PC-3 (cell line): ENCODE data around the gene DGKG. TPM values are rescaled to one million over a fixed set of nuclear protein-coding genes. Genes with fewer than 3 reads are reported as not detected.
A peak's percentile ranks its signal among the peaks of the same experiment; 100 is the strongest.

Experiments
- ATAC-seq: fragments of 200-7000 bp; cut with Tn5 transposase; 2 replicates; pipeline ENCODE4 v1.9.1; 2020; ENCODE audit warnings: mild to moderate bottlenecking, moderate library complexity
- BruUV-seq: library from RNA; stranded (reverse); fragments of 400-500 nt; replicated peaks from 2 replicates; lab custom pipeline; 2021; lab: Mats Ljungman, UMichigan
- CTCF ChIA-PET: fragments of 300-600 bp; sonication (Branson Sonifier 250); formaldehyde crosslinking; loops from one replicate; lab custom pipeline; 2022; ENCODE audit warnings: antibody characterized with exemption; lab: Charles Lee
- POLR2A ChIA-PET: fragments of 300-600 bp; sonication (Branson Sonifier 250); formaldehyde crosslinking; loops from one replicate; lab custom pipeline; 2022; ENCODE audit warnings: antibody characterized with exemption; ENCODE audit not compliant: unreplicated experiment; lab: Charles Lee
- DNase-seq: peaks from one replicate; pipeline ENCODE4 v3.0.0-alpha.2; 2015
- H2AFZ ChIP-seq: fragments of 300-600 bp; sonication (generic); 2 replicates; pipeline ENCODE4 v1.6.0; 2016; ENCODE audit warnings: antibody characterized with exemption, low read length
- H3F3A ChIP-seq: fragments of 300-600 bp; sonication (generic); one replicate; pipeline ENCODE4 v1.6.0; 2017; ENCODE audit warnings: antibody characterized with exemption, low read length, control low read depth, mild to moderate bottlenecking; ENCODE audit not compliant: unreplicated experiment
- H3K27ac ChIP-seq: fragments of 300-600 bp; sonication (generic); 2 replicates; pipeline ENCODE4 v1.5.1; 2016; ENCODE audit warnings: mild to moderate bottlenecking, low read length
- H3K27me3 ChIP-seq: fragments of 300-600 bp; sonication (generic); 2 replicates; pipeline ENCODE4 v1.6.1; 2016; ENCODE audit warnings: low read length, mixed read lengths
- H3K36me3 ChIP-seq: fragments of 300-600 bp; sonication (generic); 2 replicates; pipeline ENCODE4 v1.6.1; 2016; ENCODE audit warnings: low read depth, mixed run types, low read length, mixed read lengths
- H3K4me1 ChIP-seq: fragments of 300-600 bp; sonication (generic); 2 replicates; pipeline ENCODE4 v1.5.1; 2016; ENCODE audit warnings: low read length; ENCODE audit not compliant: insufficient read depth
- H3K4me2 ChIP-seq: fragments of 300-600 bp; sonication (generic); 2 replicates; pipeline ENCODE4 v1.6.0; 2016; ENCODE audit warnings: low read length
- H3K4me3 ChIP-seq: fragments of 300-600 bp; sonication (generic); 2 replicates; pipeline ENCODE4 v1.5.1; 2016; ENCODE audit warnings: mild to moderate bottlenecking, low read length, mixed read lengths
- H3K79me2 ChIP-seq: fragments of 300-600 bp; sonication (generic); 2 replicates; pipeline ENCODE4 v1.6.1; 2017; ENCODE audit warnings: low read length, mixed read lengths
- H3K9ac ChIP-seq: fragments of 300-600 bp; sonication (generic); 2 replicates; pipeline ENCODE4 v1.6.0; 2016; ENCODE audit warnings: mild to moderate bottlenecking, low read length
- H3K9me2 ChIP-seq: fragments of 300-600 bp; sonication (generic); replicated peaks from 2 replicates; pipeline ENCODE4 v1.6.1; 2016; ENCODE audit warnings: mixed run types, low read length, mixed read lengths
- H3K9me3 ChIP-seq: fragments of 300-600 bp; sonication (generic); 2 replicates; pipeline ENCODE4 v1.6.1; 2016; ENCODE audit warnings: low read length, mixed read lengths
- H4K20me1 ChIP-seq: fragments of 300-600 bp; sonication (generic); 2 replicates; pipeline ENCODE4 v1.6.1; 2016; ENCODE audit warnings: low read length, mixed read lengths
- CTCF ChIP-seq: fragments of 300-600 bp; sonication (generic); conservative IDR thresholded peaks from 2 replicates; pipeline ENCODE4 v1.5.1; 2017; ENCODE audit warnings: antibody characterized with exemption, low read depth, mild to moderate bottlenecking, low read length
- EZH2 ChIP-seq: fragments of 300-600 bp; sonication (generic); IDR thresholded peaks from one replicate; pipeline ENCODE4 v1.6.1; 2017; ENCODE audit warnings: antibody characterized with exemption, mild to moderate bottlenecking, low read length; ENCODE audit not compliant: unreplicated experiment
- EZH2phosphoT487 ChIP-seq: fragments of 300-600 bp; sonication (generic); IDR thresholded peaks from 2 replicates; pipeline ENCODE4 v1.6.1; 2018; ENCODE audit warnings: mild to moderate bottlenecking, antibody characterized with exemption, low read length, borderline replicate concordance
- intact Hi-C: fragments of 100-400 bp; cut with micrococcal nuclease; formaldehyde crosslinking; loops from 2 replicates; pipeline ENCODE4 v1.9.0; 2023
- total RNA-seq: library from RNA; depleted of rRNA; stranded (reverse); fragments of >200 nt; gene quantifications from 2 replicates; pipeline ENCODE4 v1.2.3, GENCODE V29; 2014

The DGKG gene
- total RNA-seq, 1 experiment from 2014 or later = 2.7 TPM

DNA sequence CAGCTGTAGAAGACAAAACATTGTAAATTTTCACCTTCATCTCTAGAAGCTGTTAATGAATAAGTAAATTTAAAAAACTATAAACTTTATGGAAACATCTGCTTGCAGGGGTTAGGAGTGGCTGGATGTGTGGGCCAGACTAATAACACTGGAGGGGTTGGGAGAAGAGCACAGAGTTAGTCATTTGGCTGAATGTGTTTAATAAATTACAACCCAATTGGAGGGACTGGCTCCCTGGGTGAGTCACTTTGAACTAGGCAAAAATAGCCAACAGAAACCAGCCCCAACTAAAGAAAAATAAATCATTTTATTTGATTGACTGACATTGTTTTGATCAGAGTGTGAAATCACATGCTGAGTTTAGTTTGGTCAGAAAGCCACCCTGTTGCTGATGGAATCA is 21.8 kb downstream of the DGKG start:
- Histone ChIP-seq H3K9ac (no peak overlapping the region), H3K4me2 (no peak overlapping the region), H3K4me3 (no peak overlapping the region), H3F3A (no peaks in the 10 kb centered on the region), H3K9me3 (no peaks in the 10 kb centered on the region), H3K36me3 (no peaks in the 10 kb centered on the region), H3K4me1 (no peaks in the 10 kb centered on the region), H3K79me2 (no peaks in the 10 kb centered on the region), H3K27ac (no peak overlapping the region), H3K27me3 (peaks cover 32% of the 10 kb centered on the region), H4K20me1 (no peaks in the 10 kb centered on the region), H3K9me2 (no peaks in the 10 kb centered on the region), H2AFZ (no peak overlapping the region)
- CTCF ChIA-PET = no interaction called here
- TF ChIP-seq CTCF = no peak
- no peak for ATAC-seq
- DNase-seq = peak; percentile 24
- POLR2A ChIA-PET = no interaction called here
- intact Hi-C loops = loop anchor here (10.0 kb wide), 1 partner anchor 145 kb away; no protein-coding TSS in a partner anchor
- BruUV-seq = no TSS peak

- Histone ChIP-seq H3K9me2 (no peaks in the 10 kb centered on the region), H3K4me3 (no peak overlapping the region), H3K36me3 (no peaks in the 10 kb centered on the region), H3K4me1 (no peaks in the 10 kb centered on the region), H3K27ac (no peak overlapping the region), H3F3A (no peaks in the 10 kb centered on the region), H4K20me1 (no peaks in the 10 kb centered on the region), H3K9me3 (no peaks in the 10 kb centered on the region), H3K27me3 (peaks cover 41% of the 10 kb centered on the region), H3K9ac (no peak overlapping the region), H3K4me2 (no peak overlapping the region), H3K79me2 (no peaks in the 10 kb centered on the region), H2AFZ (no peak overlapping the region)
- CTCF ChIA-PET = no interaction called here
- POLR2A ChIA-PET = no interaction called here
- intact Hi-C loops = no loop called here
- BruUV-seq = no TSS peak
- ATAC-seq = no peak
- DNase-seq = no peak
- no peak for TF ChIP-seq CTCF
Observed at GRCh38 chr3:186339180-186339918, 22.7 kb downstream of the DGKG start.

- no peak overlapping the region for H3K9ac ChIP-seq
- BruUV-seq = no TSS peak
- H4K20me1 ChIP-seq = no peaks in the 10 kb centered on the region
- H3K9me3 ChIP-seq = no peaks in the 10 kb centered on the region
- no peak overlapping the region for H3K27ac ChIP-seq
- no peaks in the 10 kb centered on the region for H3F3A ChIP-seq
- no peaks in the 10 kb centered on the region for H3K36me3 ChIP-seq
- TF ChIP-seq CTCF (no peak), EZH2 (no peak), EZH2phosphoT487 (no peak)
- H3K9me2 ChIP-seq = no peaks in the 10 kb centered on the region
- no peak overlapping the region for H2AFZ ChIP-seq
- POLR2A ChIA-PET = no interaction called here
- DNase-seq = no peak
- peaks cover 12% of the 10 kb centered on the region for H3K4me1 ChIP-seq
- intact Hi-C loops = no loop called here
- no peaks in the 10 kb centered on the region for H3K79me2 ChIP-seq
- CTCF ChIA-PET = no interaction called here
- ATAC-seq = no peak
- no peak overlapping the region for H3K4me3 ChIP-seq
- no peak overlapping the region for H3K4me2 ChIP-seq
- peaks cover 57% of the 10 kb centered on the region for H3K27me3 ChIP-seq
Observed at GRCh38 chr3:186333256-186333655, 28.8 kb downstream of the DGKG start.
